Mammary epithelial cell (primary cell): Measurements from ENCODE around the gene LRP5.

Source experiments
- EZH2 ChIP-seq: IDR thresholded peaks from 2 replicates; pipeline ENCODE4 v1.6.1; 2012; ENCODE audit warnings: low read length, inconsistent platforms, borderline replicate concordance
- TF ChIP-seq, protein P1 (sequence below), 2 donors: IDR thresholded peaks in 1 of 2; conservative IDR thresholded peaks in 1 of 2; 2 replicates each; pipeline ENCODE4 v1.5.1; 2011 to 2012; ENCODE audit warnings: inconsistent platforms in 2 of 2, low read length in 2 of 2, mild to moderate bottlenecking in 2 of 2, control low read depth in 1 of 2, low read depth in 1 of 2; ENCODE audit not compliant: insufficient read depth in 1 of 2; ENCODE audit errors: extremely low read depth in 1 of 2

DNA sequence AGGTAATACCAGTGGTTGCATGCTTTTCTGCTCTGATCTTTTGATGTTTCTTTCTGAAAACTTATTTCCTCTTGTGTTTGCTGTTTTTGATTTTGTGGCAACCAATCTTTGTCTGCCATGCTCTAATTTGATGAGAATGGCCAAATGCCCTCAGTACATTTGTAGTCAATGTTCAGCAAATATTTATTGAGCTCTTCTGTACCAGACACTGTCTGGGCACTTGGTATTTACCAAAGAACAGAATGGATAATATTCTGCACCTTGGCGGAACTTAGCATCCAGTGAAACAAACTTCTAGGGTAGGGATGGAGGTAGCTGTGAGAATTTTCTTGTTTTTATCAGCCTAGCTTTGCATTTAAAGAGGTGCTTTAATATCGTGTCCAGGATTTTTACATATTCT is 167.8 kb downstream of the LRP5 start:
- TF ChIP-seq, protein P1, sequence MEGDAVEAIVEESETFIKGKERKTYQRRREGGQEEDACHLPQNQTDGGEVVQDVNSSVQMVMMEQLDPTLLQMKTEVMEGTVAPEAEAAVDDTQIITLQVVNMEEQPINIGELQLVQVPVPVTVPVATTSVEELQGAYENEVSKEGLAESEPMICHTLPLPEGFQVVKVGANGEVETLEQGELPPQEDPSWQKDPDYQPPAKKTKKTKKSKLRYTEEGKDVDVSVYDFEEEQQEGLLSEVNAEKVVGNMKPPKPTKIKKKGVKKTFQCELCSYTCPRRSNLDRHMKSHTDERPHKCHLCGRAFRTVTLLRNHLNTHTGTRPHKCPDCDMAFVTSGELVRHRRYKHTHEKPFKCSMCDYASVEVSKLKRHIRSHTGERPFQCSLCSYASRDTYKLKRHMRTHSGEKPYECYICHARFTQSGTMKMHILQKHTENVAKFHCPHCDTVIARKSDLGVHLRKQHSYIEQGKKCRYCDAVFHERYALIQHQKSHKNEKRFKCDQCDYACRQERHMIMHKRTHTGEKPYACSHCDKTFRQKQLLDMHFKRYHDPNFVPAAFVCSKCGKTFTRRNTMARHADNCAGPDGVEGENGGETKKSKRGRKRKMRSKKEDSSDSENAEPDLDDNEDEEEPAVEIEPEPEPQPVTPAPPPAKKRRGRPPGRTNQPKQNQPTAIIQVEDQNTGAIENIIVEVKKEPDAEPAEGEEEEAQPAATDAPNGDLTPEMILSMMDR (conservative IDR thresholded peaks at IDR 0.05 in 1 of 2, IDR thresholded peaks at IDR 0.05 in 1 of 2; ENCODE audit: extremely low read depth in 1 of 2, insufficient read depth in 1 of 2, low read depth in 1 of 2, low read length in 2 of 2) = no peak
- no peak for TF ChIP-seq EZH2
